ENCODE results near the gene SLC12A8.

Gene SLC12A8

GRCh38 chr3:125212509-125213363, at the start of gene SLC12A8:
SLC12A8 (minus strand) TSS chr3:125212748; CDS start chr3:125211349, 1,399 bp downstream.
- peak; percentile 47 for DNase-seq (ENCODE audit: extremely low spot score)
- CTCF ChIA-PET: interaction anchor here (1.2 to 2.9 kb wide), 2 partner anchors 11 to 21 kb away, joined by 3 to 10 read pairs; no protein-coding TSS in a partner anchor
- POLR2A ChIA-PET: interaction anchor here (1.2 kb wide), 1 partner anchor 20 kb away, joined by 4 read pairs; no protein-coding TSS in a partner anchor
- no peak for TF ChIP-seq CTCF (IDR thresholded peaks at IDR 0.05; ENCODE audit: control extremely low read depth, extremely low read depth, low read depth, missing control alignments)

- ChIA-PET CTCF (interaction anchor here (1.3 to 2.1 kb wide), 3 partner anchors 9 to 20 kb away, joined by 4 to 9 read pairs (median 4); no protein-coding TSS in a partner anchor), POLR2A (no interaction called here)
- TF ChIP-seq CTCF (IDR thresholded peaks at IDR 0.05; ENCODE audit: control extremely low read depth, extremely low read depth, low read depth, missing control alignments): no peak
- no peak for DNase-seq (ENCODE audit: extremely low spot score)
Measured at GRCh38 chr3:125262161-125262560, 49.6 kb upstream of the SLC12A8 start.

- TF ChIP-seq CTCF (IDR thresholded peaks at IDR 0.05; ENCODE audit: control extremely low read depth, extremely low read depth, low read depth, missing control alignments): no peak
- ChIA-PET POLR2A (no interaction called here), CTCF (interaction anchor here (1.0 to 2.1 kb wide), 4 partner anchors 12 to 29 kb away, joined by 3 to 4 read pairs (median 3); no protein-coding TSS in a partner anchor)
- DNase-seq (ENCODE audit: extremely low spot score): no peak
Measured at GRCh38 chr3:125261031-125261430, 48.5 kb upstream of the SLC12A8 start.

GRCh38 chr3:125260158-125260557, 47.6 kb upstream of the SLC12A8 start:
- POLR2A ChIA-PET: no interaction called here

GRCh38 chr3:125257536-125257935, 45.0 kb upstream of the SLC12A8 start:
- DNase-seq (ENCODE audit: extremely low spot score): no peak
- no peak for TF ChIP-seq CTCF (IDR thresholded peaks at IDR 0.05; ENCODE audit: control extremely low read depth, extremely low read depth, low read depth, missing control alignments)
- ChIA-PET CTCF (no interaction called here), POLR2A (no interaction called here)

More at GRCh38 chr3:125260158-125260557, 47.6 kb upstream of the SLC12A8 start:
- DNase-seq (ENCODE audit: extremely low spot score): no peak
- CTCF ChIA-PET: interaction anchor here (1.0 to 1.2 kb wide), 2 partner anchors 21 to 28 kb away, joined by 3 read pairs; no protein-coding TSS in a partner anchor
- no peak for TF ChIP-seq CTCF (IDR thresholded peaks at IDR 0.05; ENCODE audit: control extremely low read depth, extremely low read depth, low read depth, missing control alignments)

GRCh38 chr3:125256675-125257074, 44.1 kb upstream of the SLC12A8 start:
- no peak for TF ChIP-seq CTCF (IDR thresholded peaks at IDR 0.05; ENCODE audit: control extremely low read depth, extremely low read depth, low read depth, missing control alignments)
- ChIA-PET CTCF (no interaction called here), POLR2A (no interaction called here)
- DNase-seq (ENCODE audit: extremely low spot score): no peak
